ENCODE data around the gene PI16. TPM values are rescaled to one million over a fixed set of nuclear protein-coding genes. Genes with fewer than 3 reads are reported as not detected.

The PI16 gene
- total and polyA plus RNA-seq, 9 donors: 0.12 to 43.1 (median 3.1) TPM; not detected in 1

GRCh38 chr6:36959555-36960250 lies 5.2 kb downstream of the PI16 start:
- DNase-seq: peak in 1 of 5 donors; percentile 30
- 87 to 90% (median 89%) methylated on average over 17 of the region's 17 CpGs for WGBS, 3 donors
- Histone ChIP-seq H3K27ac (no peak overlapping the region), H3K4me1 (ENCODE audit: insufficient read depth) (no peaks in the 10 kb centered on the region), H3K27me3 (no peaks in the 10 kb centered on the region), H3K36me3 (no peaks in the 10 kb centered on the region), H3K4me3 (no peak overlapping the region), H3K9me3 (no peaks in the 10 kb centered on the region)
- TF ChIP-seq CTCF (IDR thresholded peaks at IDR 0.05): no peak
- TF ChIP-seq POLR2A (IDR thresholded peaks at IDR 0.05): no peak
- no peak for TF ChIP-seq EP300 (IDR thresholded peaks at IDR 0.05)
- intact Hi-C loops (cut with DNase I): no loop called here

GRCh38 chr6:36961441-36962435 lies 7.2 kb downstream of the PI16 start:
- intact Hi-C loops (cut with DNase I): no loop called here
- H3K36me3 ChIP-seq: no peaks in the 10 kb centered on the region
- no peak overlapping the region for H3K4me3 ChIP-seq
- DNase-seq: no peak
- WGBS, 3 donors: 63 to 70% (median 65%) methylated on average over 40 of the region's 40 CpGs
- no peaks in the 10 kb centered on the region for H3K27me3 ChIP-seq
- no peak for TF ChIP-seq POLR2A (IDR thresholded peaks at IDR 0.05)
- no peak for TF ChIP-seq CTCF (IDR thresholded peaks at IDR 0.05)
- no peak for TF ChIP-seq EP300 (IDR thresholded peaks at IDR 0.05)
- no peaks in the 10 kb centered on the region for H3K9me3 ChIP-seq
- H3K27ac ChIP-seq: no peak overlapping the region
- no peaks in the 10 kb centered on the region for H3K4me1 ChIP-seq (ENCODE audit: insufficient read depth)

GRCh38 chr6:36962874-36963273 lies 8.3 kb downstream of the PI16 start:
- TF ChIP-seq CTCF (IDR thresholded peaks at IDR 0.05): no peak
- TF ChIP-seq POLR2A (IDR thresholded peaks at IDR 0.05): no peak
- no peak for TF ChIP-seq EP300 (IDR thresholded peaks at IDR 0.05)

GRCh38 chr6:36963451-36964290 lies 9.1 kb downstream of the PI16 start:
- H3K27ac ChIP-seq: no peak overlapping the region
- intact Hi-C loops (cut with DNase I): no loop called here
- WGBS, 3 donors: 79 to 83% (median 83%) methylated on average over 11 of the region's 11 CpGs
- DNase-seq: peak in 1 of 5 donors; percentile 31
- H3K36me3 ChIP-seq: no peaks in the 10 kb centered on the region
- no peaks in the 10 kb centered on the region for H3K9me3 ChIP-seq
- TF ChIP-seq EP300 (IDR thresholded peaks at IDR 0.05) (no peak), CTCF (IDR thresholded peaks at IDR 0.05) (no peak), POLR2A (IDR thresholded peaks at IDR 0.05) (no peak)
- no peaks in the 10 kb centered on the region for H3K4me1 ChIP-seq (ENCODE audit: insufficient read depth)
- no peaks in the 10 kb centered on the region for H3K27me3 ChIP-seq
- H3K4me3 ChIP-seq: no peak overlapping the region

More at GRCh38 chr6:36962874-36963273, 8.3 kb downstream of the PI16 start:
- H3K36me3 ChIP-seq: no peaks in the 10 kb centered on the region
- no peak overlapping the region for H3K4me3 ChIP-seq
- no peaks in the 10 kb centered on the region for H3K4me1 ChIP-seq (ENCODE audit: insufficient read depth)
- WGBS, 3 donors: 80 to 84% (median 82%) methylated on average over 12 of the region's 12 CpGs
- H3K27ac ChIP-seq: no peak overlapping the region
- no peaks in the 10 kb centered on the region for H3K27me3 ChIP-seq
- no peaks in the 10 kb centered on the region for H3K9me3 ChIP-seq
- DNase-seq: peak in 2 of 5 donors; percentile 47 to 58
- intact Hi-C loops (cut with DNase I): no loop called here

All from ovary (tissue), 9 donors.